Activated CD4-positive, alpha-beta T cell treated with anti-CD3 and anti-CD28 coated beads for 4 hours (primary cell): ENCODE data around the gene FARS2.
"Not testable (repeated sequence)": the region's sequence is repeated elsewhere in the genome, so short reads cannot be mapped to it uniquely, and the experiment has no call there.

Experiments
- DNase-seq, 2 donors: peaks; one replicate each; pipeline ENCODE4 v3.0.0-alpha.2; 2020

The FARS2 gene

DNA sequence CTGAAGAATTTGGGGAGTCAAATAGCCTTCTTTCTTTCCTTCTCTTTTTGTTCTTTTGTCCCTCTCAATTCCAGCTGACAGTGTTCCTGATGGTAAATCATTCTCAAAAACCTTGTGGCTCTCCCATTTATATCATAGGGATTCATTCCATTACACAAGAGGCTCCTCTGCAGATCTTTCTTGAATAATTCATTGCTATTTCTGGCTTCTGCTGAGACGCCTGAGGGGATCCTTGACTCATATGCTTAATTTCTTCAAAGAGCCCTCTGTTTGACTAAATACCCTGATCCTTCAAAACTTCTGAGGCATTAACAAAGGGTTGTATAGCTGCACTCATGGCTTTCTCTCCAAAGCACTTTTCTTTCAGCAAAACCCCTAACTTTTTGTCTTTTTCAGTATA lies 289.3 kb downstream of the FARS2 start:
- DNase-seq: no peak

DNA sequence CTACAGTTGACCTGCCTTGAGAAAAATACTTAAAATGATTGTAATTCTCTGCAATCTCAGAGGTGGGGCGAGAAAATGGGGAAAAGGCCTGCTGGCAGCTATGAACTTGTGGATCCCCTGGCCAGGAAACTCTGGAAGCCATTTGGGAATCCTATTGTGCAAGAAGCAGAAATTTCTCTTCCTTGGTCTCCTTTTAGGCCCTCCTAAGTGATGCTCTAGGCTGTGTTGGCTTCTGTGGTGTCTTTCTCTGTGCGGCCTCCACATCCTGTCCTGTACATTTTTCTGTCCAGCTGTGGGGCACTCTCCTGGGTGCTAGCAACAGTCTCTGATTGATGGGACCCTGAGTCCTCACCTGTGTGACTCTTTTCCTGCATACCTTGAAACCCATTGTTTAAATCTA lies 290.9 kb downstream of the FARS2 start:
- DNase-seq: no peak

DNA sequence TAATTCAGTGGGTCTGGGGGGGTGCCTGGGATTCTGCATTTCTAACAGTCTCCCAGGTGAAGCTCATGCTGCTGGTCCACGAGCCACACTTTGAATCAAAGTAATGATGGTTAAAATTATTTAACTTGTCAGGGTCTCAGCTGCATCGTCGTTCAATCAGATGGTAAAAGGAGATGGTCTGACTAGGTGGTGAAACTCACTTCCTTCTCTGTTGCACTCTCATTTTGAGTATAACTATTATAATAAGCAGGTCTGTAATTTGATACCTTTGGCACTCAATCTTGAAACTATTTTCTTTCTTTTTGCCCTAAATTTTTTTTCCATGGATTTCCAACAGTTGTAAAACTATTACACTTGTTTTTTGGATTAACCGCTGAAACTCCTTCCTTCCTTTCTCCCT lies 292.5 kb downstream of the FARS2 start:
- DNase-seq: no peak

DNA sequence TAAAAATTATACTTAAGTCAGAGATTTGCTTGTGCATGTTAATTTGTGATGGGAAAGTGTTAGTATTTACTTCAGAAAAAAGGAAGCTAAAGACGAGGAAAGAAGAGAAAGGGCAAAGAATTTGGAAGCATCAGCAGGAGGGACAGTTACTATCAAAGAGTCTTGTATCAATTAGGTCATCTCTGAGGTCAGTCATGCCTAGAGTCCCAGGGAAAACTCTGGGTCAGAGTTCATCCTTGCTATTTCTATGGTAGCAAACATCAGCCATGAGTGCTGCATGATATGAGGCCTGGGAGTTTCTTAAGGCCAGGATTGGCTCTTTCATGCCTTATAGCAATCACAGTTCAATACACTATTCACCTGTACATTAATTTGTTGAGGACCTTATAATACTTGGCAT lies 292.9 kb downstream of the FARS2 start:
- no peak for DNase-seq

DNA sequence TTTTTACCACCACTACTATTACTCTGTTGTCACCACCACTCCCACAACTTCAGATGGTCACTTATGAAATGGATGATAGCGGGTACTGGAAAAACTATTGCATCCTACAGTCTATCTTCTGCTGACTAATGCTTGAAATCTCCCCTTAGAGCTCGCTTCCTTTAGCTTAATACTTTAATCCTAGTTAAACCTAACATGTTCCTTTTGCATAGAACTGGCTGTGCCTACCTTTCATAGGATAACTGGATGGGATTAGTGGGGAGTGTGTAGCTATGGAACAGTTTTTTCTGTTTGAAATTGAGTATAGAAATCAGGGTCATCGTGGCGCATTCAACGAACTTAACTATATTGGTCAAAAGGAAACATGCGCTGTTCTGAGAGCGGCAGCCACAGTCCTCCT lies 294.7 kb downstream of the FARS2 start:
- no peak for DNase-seq

DNA sequence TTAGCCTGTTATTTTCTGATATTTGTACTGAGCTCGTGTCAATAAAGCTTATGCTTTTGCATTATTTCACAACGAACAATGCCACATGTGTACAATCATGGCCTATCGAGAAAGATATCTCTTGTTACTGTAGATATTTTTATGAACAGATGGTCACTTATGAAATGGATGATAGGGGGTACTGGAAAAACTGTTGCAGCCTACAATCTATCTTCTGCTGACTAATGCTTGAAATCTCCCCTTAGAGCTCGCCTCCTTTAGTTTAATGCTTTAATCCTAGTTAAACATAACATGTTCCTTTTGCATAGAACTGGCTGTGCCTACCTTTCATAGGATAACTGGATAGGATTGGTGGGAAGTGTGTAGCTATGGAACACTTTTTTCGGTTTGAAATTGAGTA lies 296.2 kb downstream of the FARS2 start:
- no peak for DNase-seq

DNA sequence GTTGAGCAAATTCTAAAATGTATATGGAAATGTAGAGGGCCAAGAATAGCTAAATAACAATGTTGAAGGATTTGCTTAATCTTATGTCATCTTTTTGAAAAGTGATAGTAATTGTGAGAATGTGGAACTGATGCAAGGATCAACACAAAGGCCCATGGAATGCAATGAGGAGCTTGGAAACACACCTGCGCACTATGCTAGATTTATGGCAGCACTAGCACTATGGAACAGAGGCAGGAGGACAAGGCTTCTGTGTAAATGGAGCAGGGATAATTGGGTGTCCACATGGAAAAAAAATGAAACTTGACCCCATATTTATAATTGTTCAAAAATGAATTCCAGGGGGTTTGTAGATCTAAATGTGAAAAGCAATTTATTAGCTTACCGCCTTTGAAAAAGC lies 298.3 kb downstream of the FARS2 start:
- DNase-seq: no peak

DNA sequence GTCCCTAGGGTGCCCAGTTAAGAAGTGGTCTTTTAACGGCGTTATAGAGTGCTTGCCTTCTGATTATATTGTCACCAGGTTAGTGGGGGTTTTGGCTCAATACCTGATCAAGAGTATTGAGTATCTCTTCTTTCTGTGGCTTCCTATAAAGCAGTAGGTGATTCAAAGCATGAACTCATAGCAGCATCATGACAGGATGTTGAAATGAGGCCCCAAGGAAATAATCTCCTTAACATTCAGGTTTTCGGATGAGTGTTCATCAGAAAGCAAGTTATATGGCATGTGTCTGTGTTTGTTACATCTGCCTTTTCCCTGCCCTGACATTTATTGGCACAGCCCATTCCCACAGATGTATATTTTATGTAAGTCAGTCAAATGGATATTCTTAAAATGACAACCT lies 301.0 kb downstream of the FARS2 start:
- no peak for DNase-seq

DNA sequence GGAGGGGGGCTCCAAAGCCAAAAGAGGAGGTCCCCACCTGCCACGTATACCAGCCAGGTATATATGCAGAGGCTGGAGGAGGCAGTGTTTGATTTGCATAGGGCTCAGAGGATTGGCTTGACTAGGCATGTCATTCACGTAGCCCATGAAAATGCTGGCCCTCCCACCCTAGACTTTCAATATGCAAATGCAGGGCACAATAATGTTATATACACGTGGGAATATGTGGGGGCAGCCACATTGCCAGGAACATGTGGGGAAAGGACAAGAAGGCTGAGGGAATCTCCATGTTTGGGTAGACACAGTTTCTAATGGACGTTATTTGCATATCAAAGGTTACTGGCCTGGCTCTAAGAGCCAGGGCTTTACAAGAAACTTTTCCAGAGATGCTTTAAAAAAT lies 301.8 kb downstream of the FARS2 start:
- DNase-seq: no peak

DNA sequence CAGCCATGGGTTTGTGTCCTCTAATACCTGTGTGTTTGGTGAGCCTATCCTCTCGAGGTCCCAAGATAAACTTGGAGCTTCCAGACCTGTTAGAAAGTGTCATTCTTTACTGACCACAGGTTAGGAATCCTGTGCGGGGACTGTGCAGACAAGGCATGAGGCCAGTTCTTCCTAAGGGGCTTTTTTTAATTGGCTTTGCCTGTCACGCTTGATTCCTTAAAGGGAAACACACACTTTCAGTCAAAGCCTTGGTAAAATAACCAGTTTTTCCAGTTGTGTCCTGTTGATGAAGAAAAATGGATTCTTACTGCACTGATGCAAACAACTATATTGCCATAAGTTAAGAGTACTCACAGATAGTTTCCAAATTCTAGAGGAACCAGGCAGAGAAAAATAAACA lies 303.4 kb downstream of the FARS2 start:
- DNase-seq: not testable (repeated sequence)

DNA sequence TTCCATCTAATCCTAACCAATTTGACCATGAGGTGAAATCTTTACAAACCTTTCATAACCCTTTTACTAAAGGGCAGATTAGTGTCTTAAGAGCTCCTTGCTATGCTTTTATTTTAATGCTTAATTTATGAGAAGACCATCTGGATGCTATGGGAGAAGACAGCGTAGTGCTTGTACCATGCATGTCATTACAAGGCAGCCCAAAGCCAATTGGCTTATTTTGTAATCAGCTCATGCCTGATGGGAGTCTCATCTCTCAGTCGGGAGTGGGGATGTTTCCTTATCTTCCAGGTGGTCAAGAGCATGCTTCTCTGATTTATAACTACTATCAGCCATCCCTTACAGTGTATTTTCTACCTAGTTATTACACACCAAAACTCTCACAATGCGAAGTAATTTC lies 304.7 kb downstream of the FARS2 start:
- no peak for DNase-seq

DNA sequence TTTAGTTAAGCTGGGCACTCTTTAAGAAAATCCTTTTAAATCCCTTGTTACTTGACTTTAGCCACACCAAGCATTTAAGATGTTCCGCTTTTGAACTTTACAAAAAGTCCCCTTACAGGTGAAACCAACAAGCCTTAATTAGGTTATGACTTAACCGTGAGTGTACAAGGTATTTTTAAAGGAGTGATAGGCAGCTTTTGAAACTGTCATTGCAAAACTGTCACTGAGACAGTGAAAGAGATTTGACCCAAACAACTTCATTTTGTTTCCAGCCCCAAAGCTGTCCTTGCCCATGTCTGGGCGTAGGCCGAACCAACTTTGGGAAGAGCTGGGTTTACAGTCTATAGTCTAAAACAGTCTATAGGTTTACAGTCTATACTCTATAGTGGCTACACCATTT lies 305.4 kb downstream of the FARS2 start:
- no peak for DNase-seq

DNA sequence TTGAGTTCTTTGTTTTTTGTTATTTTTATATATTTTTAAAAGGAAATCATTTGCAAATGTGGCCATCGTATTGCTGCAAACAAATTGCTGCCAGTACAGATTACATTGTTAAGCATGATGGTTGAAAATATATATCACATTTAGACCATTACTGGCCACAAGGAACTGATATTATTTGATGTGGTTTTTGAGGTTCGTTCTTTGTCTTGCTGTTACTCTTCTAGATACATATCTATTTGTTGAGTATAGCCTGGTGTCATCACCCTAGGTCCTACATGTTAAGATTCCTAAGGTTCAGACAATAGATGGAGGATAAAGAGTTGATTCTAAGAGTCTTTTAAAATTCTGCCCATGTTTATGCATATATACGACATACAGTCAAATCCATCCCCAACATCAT lies 306.0 kb downstream of the FARS2 start:
- DNase-seq: no peak

DNA sequence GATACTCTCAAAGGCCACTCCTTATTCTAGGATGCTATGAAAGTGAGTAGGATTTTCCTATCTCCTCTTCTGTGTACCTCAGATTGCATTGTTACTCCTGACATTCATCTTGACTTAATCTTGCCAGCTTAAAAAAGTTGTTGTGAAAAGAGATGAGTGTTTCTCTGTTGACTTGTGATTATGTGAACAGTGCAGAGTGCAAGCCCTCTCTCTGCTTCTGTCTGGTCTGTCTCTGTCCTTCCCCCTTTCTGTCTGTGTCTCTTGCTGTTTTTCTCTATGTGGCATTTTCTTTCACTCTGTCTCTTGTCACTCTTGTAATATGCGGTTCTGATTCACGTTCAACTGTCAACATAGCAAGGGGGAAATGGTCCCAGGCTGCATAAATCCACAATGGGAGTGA lies 306.6 kb downstream of the FARS2 start:
- no peak for DNase-seq

DNA sequence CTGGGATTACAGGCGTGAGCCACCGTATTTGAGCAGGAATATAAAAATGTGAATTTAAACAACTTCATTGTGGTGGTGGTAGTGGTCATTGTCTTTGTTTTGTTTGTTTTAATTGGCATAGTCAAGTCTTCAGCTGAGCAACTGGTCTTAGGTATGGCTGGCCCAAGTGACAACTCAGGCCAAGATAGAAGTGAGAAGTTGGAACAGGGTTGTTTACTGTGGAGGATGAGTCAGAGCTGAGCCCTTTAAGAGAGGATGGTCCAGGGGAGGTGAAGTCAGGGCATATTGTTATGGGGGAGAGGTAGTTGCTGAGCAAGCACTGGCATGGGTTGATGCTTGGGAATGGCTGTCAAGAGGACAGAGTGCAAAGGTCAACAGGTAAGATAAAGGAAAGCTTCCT lies 308.2 kb downstream of the FARS2 start:
- no peak for DNase-seq

DNA sequence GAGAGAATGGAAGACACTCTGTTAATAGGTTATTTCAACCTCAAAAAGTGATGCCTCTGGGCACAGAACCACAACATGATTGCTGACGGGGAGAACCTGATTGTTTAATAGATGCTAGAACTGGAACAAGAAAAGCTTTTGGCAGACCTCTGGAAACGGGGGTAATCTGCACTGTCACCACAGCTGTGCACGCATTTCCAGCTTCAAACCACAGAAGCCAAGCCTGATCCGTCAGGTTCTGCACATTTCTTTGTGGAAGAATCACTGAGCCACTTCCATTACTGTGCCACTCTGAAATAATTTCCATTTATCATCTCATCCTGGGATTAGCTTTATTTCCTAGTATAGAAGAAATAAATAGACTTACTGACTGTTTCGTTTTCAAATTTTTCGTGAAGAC lies 309.3 kb downstream of the FARS2 start:
- DNase-seq: no peak

DNA sequence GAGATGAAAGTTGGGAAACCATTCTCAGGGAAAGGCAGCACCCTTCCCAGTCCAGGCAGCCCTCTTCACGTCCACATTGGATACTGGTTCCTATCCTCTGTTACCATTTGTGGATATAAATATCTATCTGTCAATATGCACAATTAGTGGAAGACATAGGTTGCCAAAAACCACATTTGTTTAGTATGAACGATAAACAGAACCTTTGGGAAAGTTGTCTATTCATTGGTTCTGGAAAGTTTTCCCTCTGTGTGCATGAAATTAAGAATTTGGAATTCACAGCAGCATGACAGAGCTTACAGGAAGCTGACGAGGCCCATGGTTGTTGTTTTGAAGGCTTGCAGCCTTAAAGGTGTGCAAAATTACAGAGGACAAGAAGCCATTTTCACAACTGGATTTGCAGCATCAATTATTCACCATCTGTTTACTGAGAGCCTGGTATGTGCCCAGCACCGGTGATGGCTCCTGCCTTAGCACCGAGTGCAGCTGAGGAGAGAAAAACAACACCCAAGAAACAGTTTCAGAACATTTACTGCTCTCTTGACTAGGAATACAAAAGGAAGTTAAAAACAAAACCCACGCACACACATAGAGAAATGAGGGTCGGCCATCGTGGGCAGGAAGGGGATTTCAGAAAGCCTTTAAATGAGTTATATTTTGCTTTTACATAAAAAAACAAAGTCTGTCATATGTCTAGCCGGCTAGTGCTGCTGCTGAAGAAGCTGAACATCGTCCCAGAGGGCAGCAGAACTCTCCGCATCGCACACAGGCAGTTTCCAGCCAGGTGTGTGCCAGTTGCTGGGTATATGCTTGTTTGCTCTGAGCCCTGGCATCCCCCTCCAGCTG lies 319.6 kb downstream of the FARS2 start:
- DNase-seq: no peak

DNA sequence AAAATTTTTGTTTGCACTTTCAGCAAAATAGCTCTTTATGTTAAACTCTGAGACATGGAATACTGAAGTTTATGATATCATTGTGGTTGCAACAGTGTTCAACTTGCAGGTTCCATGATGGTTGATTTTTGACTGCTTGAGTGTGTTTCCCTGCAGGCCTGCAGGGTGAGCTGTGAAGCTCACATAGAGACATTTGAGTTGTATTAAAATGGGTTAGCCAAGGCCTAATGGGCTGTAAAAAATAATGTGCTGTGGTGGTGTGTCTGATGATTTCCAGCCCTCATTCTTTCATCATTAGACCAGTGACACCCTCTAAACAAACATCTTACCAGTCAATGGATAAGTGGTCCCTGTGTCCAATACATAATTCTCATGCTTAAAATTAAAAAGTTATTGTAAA lies 321.4 kb downstream of the FARS2 start:
- no peak for DNase-seq

DNA sequence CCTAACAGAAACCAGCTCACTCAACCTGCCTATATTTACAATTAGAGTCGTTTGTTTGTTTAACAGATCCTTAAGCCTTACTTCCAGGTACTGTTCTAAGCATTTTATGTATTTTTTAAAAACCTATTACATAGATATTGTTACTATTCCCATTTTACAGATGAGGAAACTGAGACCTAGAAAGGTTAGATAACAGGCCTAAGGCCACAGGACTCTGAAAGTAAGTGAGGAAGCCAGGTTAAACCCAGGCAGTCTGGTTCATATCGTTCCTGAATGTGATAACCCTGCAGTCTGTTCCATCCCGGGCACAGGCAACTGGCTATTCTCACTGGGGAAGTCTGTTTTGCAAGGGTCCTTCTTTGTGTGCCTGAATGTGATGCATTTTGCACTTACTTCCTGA lies 322.2 kb downstream of the FARS2 start:
- no peak for DNase-seq

DNA sequence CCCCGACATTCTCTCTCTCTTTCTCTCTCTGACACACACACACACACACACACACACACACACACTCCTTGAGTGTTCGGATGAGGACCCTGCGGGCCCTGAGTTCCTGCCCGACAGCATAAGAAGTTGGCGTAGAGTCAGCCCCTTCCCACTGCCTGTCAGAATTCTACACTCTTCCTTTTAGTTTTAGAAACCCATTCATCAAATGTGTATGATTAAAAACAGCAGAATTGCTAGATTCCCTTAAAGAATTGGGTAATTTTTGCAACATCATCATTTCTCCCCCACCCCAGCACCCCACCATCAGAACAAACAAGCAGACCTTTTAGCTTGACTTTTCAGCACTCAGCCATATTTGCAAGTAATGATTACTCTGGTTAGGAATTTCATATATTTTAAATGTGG lies 322.8 kb downstream of the FARS2 start:
- DNase-seq: no peak

DNA sequence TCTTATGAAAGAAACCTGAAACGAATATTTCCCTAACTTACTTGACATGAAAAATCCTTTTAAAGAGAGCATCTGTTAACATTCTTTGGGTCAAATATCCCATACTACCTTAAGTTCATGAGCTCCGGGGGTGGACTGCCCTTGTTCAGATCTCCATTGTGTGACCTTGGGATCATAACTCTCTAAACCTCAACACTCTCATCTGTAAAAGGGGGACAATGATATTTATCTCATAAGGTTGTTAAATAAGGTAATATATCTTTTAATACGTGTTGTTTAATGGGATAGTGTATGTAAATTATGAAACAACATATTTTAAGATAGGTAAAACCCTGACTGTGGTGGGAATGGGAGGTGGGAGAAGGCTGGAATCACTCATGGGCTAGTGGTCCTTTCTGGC lies 326.3 kb downstream of the FARS2 start:
- no peak for DNase-seq

DNA sequence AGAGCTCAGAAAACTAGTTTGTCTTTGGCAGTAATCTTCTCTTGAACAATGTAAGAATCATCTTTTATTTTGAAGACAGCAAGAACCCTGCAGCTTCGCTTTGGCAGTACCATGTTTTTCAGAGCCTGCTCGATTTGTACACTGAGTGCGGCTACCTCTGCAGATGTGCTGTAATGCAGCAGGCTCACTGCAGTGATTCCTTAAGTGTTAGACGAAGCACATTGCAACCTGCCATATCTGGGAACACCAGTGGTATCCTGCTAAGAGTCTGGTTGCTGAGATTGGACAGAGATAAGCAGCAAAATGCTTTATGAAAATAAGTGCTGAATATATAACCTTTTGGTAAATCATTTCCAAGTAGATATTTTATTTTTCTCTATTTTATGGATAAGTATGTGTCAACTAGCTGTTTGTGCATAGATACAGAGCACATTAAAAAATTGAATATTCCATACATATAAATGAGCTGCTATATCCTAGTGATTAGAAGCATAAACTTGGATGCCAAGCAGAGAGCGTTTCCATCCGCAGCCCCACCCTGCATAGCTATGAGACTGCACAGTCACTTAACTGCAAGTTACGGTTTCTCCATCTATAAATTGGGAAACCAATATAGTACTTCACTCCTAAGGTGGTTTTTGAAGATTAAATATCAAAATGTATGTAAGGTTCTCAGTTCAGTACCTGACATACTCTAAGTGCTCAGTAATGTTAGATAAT lies 328.3 kb downstream of the FARS2 start:
- DNase-seq: no peak

DNA sequence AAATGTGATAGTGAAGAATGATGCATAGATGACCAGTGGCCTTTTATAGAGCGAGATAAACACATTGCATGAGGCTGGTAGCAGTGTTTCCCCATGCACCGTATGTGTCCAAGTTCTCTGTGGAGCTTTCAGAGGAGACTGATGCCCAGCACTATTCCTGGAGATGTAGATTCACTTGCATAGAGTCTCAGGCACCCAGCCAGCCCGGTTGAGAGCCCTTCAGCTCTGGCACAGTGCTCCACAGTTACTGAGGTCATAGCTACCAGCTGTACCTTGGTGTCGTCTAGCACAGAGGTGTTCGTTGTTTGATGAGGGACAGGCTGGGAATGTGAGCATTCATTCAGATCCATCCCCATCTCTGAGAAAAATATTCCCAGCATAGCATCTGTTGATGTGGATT lies 328.9 kb downstream of the FARS2 start:
- no peak for DNase-seq

DNA sequence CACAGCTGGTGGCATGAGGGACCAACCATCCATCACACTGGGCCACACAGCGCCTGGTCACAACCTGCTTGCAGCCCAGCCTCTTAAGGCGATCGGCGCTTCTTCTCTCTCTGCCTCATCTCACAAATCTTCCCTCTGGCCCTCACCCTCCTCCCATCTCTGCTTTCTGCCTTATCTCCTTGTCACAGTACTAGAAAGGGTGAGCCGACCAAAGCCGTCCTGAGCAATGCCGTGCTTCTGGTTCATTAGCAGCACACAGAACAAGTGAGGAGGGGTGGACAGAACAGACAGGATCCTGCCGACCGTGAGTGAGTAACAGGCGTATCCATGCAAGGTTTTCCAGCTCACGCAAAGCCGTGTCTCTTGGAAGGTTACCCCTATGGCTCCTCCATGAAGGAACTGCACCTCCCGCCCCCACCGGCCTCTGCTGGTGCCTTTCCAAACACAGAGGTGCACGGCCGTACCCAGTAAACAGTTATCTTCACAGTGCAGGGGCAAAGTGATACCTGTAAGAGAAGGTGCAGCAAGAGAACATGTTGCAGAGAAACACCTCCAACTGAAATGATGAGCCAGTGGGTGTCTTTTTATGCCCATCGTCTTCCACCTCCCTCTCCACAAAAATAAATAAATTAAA lies 331.7 kb downstream of the FARS2 start:
- no peak for DNase-seq
